CD4-positive, alpha-beta T cell treated with Interleukin-21 for 1 hour (primary cell): Measurements from ENCODE around the gene GAB1.

ENCODE experiments used
- DNase-seq: peaks from one replicate; pipeline ENCODE4 v3.0.0-alpha.2; 2020

GAB1 gene

DNA sequence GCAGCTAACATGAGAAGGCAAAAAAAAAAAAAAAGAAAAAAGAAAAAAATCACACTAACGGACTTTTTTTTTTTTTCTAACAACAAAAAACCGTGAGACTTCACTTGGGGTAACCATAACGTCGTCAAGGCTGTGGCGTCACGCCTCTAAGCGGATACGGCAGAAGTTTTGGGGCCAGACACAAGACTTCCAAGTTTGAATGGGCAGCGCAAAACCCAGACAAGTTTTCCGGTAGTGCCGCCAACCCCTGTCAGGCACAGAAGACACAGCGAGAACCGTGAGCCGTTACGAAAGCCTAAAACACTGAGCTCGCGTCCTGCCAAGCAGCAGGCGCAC is 176.3 kb downstream of the GAB1 start:
- DNase-seq = no peak

DNA sequence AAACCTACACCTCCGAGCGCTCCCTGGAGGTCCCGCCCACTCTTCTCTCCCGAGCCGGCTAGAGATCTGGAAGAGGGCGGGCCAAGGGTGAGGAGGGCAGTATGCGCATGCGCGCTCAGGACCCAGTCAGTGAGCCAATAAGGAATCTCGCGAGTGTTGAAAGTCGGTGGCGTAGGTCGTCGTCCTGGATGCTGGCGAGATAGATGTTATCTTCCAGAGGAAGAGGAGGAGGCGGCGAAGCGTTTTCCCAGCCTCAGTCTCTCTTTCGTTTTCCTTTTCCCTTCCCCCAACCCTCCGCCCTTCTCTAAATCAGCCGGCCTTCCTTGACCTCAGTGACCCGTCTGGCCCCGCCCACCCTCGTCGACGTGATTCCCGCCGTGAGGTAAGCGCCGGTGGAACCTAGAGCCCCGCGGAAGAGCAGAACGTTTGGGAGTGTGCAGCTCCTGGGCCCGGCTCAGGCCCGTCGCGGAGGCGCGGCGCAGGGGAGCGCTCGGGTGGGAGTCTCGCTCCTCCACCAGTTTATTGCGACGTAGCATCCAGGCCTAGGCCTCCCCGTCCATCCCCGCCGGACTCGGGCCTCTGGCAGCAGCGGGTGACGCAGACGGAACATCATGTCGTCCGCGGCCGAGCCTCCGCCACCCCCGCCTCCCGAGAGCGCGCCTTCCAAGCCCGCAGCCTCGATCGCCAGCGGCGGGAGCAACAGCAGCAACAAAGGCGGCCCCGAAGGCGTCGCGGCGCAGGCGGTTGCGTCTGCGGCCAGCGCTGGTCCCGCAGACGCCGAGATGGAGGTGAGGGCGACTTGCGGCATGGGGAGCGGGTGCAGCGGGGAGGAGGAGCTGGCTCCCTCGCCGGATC is 176.9 kb downstream of the GAB1 start, which contains the start of gene SMARCA5:
Gene SMARCA5, plus strand, starts transcription at position 389 of the 855 bp plus-strand sequence. Its CDS starts 223 bp downstream, at position 612.
- peak; percentile 98 for DNase-seq

DNA sequence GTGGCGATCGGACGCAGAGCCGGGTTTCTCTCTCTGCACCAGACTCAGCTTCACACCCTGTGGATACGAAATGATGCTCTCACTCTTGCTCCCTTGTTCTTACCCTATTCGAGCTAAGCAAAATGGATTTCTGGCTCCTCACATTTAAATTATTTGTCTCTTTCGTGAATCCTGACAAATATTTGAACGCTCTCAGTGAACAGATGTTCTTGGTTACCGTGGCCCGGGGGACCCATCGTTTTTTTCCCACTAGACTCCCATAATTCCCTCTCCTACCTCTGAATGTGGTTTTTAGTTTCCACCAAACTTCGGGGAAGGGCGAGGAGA is 177.5 kb downstream of the GAB1 start:
- no peak for DNase-seq

DNA sequence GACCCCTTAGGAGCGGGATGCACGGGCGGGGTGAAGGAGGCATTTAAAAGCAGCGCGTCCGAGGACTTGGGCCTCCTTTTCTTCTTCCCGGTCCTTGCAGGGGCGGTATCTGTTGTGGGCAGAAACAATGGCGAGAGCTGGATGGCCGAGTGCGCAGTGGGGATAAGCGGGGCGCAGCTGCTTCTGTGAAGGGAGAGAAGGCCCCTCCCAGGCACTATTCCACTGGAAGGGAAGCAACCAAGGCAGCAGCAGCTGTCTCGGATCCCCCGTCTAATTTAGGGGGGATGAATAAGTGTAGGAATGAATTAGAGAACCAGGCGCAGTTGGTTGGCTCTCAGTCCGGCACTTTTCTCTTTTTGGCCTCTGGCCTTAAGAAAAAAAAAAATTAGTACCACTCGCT is 177.8 kb downstream of the GAB1 start:
- peak; percentile 29 for DNase-seq

DNA sequence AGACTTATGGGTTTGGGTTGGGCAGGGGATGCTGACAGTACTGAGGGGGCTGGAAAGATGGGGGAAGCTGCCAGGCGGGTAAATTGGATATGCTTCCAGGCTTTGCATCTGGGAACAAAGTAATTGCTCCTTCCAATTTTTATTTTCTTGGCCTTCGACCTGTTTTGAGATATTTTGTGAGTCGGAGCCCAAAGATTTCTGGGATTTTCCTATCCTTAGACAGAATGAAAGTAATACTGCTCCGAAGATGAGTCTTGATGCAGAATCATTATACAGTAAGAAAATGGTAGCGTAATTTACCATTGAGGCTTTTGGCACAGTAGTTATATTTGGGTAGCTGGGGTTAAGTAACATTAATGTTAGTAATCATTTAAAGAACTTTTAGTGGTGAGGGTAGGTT is 178.2 kb downstream of the GAB1 start:
- no peak for DNase-seq

DNA sequence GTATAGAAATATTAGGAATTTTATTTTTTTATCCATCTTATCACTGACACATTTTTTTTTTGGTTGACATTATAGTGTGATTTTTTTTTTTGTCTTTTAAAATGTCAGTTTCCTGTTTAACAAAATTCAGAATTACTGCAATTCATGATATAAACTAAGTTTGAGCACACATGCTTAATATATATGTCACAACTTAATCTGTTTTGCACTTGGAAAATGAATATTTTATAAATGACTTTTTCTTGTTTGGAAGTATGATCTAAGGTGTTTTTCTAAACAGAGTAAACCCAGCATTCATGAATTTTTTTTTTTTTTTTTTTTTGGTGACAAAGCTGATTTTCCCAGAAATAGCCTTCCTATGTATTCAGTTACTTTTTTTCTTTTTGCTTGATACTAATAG is 179.2 kb downstream of the GAB1 start:
- no peak for DNase-seq

DNA sequence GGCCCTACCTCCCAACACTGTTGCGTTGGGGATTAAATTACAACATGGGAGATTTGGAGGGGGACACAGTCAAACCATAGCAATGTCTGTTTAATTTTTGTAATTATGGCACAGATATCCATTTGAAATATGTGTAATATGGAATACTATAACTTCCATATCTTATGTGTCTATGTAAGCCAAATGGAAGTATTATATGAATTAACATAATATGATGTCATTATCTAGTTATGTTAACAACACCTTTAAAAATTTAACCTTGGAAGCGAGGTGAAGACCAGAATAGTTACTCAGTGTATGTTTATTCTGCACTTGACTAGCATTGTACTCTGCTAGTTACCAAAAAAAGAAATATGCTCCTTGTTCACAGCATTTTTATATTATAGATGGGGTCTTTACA is 181.1 kb downstream of the GAB1 start:
- no peak for DNase-seq
